ENCODE results near the gene SLC34A3.
"Not testable (repeated sequence)": the region's sequence is repeated elsewhere in the genome, so short reads cannot be mapped to it uniquely, and the experiment has no call there.

Gene SLC34A3

DNA sequence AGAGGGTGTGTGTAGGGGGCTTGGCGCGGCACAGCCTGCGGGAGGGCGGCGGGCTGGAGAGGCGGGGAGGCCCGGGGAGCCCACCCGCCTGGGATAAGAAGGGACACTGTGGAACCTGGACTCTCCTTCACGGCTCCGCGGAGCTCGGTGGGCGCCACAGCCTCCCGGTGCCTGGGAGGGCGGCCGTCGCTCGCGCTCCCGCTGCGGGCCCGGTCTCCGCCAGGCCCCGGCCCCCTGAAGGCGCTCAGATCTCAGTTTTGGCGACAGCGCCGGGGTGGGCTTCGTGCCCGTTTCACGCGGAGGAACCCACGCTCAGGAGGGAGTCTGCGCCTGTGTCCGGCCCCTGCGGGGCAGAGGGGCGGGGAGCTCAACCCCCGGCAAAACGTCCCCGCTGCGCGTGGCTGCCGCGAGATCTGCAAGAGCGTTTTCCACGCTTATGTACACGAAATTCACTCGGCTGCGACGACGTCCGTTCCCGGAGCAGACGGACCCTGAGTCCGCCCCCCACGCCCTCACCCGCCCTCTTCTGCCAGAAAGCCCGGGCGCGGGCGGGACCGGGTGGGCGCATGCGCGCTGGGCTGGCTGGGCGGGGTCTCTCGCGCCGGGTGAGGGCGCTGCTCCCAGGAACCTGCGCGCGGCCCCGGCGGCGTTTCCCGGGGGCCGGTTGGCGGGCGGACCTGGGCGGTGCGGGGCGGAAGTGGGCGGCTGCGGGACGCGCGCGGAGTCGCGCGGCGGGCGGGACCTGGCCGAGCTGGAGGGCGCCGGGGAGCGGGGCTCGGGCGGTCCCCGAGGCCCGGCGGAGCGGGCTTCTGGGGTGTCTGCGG is 24.1 kb downstream of the SLC34A3 start, which contains the start of gene NELFB:
TSS of gene NELFB (plus strand) at position 704 of the 824 bp plus-strand sequence.
- TF ChIP-seq POLR2AphosphoS5 (IDR thresholded peaks at IDR 0.05; ENCODE audit: low read depth, low read length) (0 out of 2 replicates have a peak, but pooled peaks have one; percentile 33), TAF1 (IDR thresholded peaks at IDR 0.05; ENCODE audit: low read depth, low read length) (no peak), PAX5 (IDR thresholded peaks at IDR 0.05; ENCODE audit: insufficient read depth, low read length, severe bottlenecking) (peak; percentile 72)
- DNase-seq (ENCODE audit: insufficient read length, low spot score) (peak; percentile 100), FAIRE-seq (peak; percentile 98)

DNA sequence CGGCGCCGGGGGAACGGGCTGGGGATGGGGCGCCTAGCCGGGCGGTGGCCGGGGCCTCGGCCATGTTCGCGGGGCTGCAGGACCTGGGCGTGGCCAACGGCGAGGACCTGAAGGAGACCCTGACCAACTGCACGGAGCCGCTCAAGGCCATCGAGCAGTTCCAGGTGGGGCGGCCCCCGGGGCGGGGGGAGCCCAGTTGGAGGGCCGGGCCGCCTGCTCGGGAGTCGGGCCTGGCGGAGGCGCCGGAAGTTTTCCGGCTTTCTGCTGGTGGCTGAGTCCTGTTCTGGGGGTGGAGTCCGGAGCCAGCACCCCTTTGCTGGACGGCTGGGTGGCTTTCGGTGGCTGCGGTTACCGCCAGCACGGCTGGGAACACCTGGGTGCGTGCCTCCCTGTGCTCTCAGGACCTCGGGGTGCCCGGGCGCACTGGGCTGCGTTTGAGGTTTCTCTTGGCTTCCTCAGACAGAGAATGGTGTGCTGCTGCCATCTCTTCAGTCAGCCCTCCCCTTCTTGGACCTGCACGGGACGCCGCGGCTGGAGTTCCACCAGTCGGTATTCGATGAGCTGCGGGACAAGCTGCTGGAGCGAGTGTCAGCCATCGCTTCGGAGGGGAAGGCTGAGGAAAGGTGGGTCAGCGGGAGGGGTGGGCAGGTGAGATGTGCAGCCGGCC is 24.9 kb downstream of the SLC34A3 start:
- peak; percentile 62 for FAIRE-seq
- DNase-seq (ENCODE audit: insufficient read length, low spot score), result no peak

DNA sequence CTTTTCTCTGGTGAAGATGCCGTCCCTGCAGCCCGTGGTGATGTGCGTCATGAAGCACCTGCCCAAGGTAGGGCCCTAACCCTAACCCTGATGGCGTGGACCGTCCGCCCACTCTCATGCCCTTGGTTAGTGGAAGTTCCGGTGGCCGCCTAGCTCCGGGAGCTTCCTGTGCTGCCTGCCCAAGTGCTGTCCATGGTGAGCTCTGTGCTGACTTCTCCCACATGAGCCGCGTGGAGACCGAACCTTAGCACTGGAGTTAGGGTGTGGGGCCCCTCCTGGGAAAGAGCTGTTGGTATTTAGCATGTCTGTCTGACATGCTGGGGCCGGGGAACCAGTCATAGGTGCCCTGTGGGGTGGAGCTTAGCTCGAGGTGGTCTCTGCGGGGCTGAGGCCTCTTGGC is 25.7 kb downstream of the SLC34A3 start:
- FAIRE-seq (no peak), DNase-seq (ENCODE audit: insufficient read length, low spot score) (no peak)
- TF ChIP-seq PAX5 (IDR thresholded peaks at IDR 0.05; ENCODE audit: insufficient read depth, low read length, severe bottlenecking) (no peak), SPI1 (IDR thresholded peaks at IDR 0.05; ENCODE audit: low read depth, low read length) (no peak), POU2F2 (IDR thresholded peaks at IDR 0.05; ENCODE audit: low read depth, low read length) (no peak), POLR2A (IDR thresholded peaks at IDR 0.05; ENCODE audit: low read depth, low read length) (no peak), POLR2AphosphoS5 (IDR thresholded peaks at IDR 0.05; ENCODE audit: low read depth, low read length) (no peak), TAF1 (IDR thresholded peaks at IDR 0.05; ENCODE audit: low read depth, low read length) (no peak)

More for the DNA sequence above, 24.9 kb downstream of the SLC34A3 start:
- TF ChIP-seq POU2F2 (IDR thresholded peaks at IDR 0.05; ENCODE audit: low read depth, low read length) (no peak), POLR2AphosphoS5 (IDR thresholded peaks at IDR 0.05; ENCODE audit: low read depth, low read length) (no peak), PAX5 (IDR thresholded peaks at IDR 0.05; ENCODE audit: insufficient read depth, low read length, severe bottlenecking) (no peak), SPI1 (IDR thresholded peaks at IDR 0.05; ENCODE audit: low read depth, low read length) (no peak), POLR2A (IDR thresholded peaks at IDR 0.05; ENCODE audit: low read depth, low read length) (no peak), TAF1 (IDR thresholded peaks at IDR 0.05; ENCODE audit: low read depth, low read length) (no peak)

DNA sequence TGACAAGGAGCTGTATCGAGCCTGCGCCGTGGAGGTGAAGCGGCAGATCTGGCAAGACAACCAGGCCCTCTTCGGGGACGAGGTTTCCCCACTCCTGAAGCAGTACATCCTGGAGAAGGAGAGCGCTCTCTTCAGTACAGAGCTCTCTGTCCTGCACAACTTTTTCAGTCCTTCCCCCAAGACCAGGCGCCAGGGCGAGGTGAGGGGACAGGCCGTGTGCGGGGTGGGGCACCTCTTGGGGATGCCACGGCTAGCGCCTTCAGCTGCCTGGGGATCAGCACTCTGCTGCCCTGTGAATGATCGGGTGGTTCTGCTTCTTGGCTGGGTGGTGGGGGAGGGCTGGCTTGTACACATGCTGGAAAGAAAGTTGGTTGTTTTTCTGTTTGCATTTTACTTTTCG is 26.2 kb downstream of the SLC34A3 start:
- FAIRE-seq (no peak), DNase-seq (ENCODE audit: insufficient read length, low spot score) (no peak)

DNA sequence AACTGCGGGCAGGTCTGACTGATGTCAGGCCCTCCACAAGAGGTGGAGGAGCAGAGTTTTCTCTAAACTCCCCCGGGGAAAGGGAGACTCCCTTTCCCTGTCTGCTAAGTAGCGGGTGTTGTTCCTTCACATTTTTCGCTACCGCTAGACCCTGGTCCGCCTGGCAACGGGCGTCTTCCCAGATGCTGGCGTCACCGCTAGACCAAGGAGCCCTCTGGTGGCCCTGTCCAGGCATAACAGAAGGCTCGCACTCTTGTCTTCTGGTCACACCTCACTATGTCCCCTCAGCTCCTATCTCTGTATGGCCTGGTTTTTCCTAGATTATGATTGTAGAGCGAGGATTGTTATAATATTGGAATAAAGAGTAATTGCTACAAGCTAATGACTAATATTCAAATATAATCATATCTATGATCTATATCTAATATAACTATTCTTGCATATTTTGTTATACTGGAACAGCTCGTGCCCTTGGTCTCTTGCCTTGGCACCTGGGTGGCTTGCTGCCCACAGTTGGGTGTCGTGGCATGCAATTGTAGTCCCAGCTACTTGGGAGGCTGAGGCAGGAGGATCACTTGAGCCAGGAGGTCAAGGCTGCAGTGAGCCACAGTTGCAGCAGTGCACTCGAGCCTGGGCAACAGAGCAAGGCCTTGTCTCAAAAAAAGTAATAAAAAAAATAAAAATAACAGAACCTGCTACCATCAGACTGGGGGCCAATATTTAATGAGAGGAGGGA is 31.6 kb downstream of the SLC34A3 start:
- not testable (repeated sequence) for DNase-seq (ENCODE audit: insufficient read length, low spot score)
- FAIRE-seq, result peak; percentile 40

More for the DNA sequence above, 26.2 kb downstream of the SLC34A3 start:
- TF ChIP-seq TAF1 (IDR thresholded peaks at IDR 0.05; ENCODE audit: low read depth, low read length), result no peak
- TF ChIP-seq PAX5 (IDR thresholded peaks at IDR 0.05; ENCODE audit: insufficient read depth, low read length, severe bottlenecking), result no peak
- TF ChIP-seq SPI1 (IDR thresholded peaks at IDR 0.05; ENCODE audit: low read depth, low read length), result no peak
- TF ChIP-seq POLR2A (IDR thresholded peaks at IDR 0.05; ENCODE audit: low read depth, low read length), result no peak
- TF ChIP-seq POLR2AphosphoS5 (IDR thresholded peaks at IDR 0.05; ENCODE audit: low read depth, low read length), result no peak
- TF ChIP-seq POU2F2 (IDR thresholded peaks at IDR 0.05; ENCODE audit: low read depth, low read length), result no peak

DNA sequence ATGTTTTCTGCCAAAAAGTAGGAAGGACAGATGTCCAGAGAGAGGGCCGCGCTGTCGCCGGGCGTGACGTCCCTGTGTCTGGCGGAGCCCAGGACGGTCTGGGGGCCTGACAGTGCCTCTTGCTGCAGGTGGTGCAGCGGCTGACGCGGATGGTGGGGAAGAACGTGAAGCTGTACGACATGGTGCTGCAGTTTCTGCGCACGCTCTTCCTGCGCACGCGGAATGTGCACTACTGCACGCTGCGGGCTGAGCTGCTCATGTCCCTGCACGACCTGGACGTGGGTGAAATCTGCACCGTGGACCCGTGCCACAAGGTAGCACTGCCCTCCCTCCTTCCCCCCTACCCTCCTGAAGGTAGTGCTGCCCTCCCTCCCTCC is 32.2 kb downstream of the SLC34A3 start:
- no peak for DNase-seq (ENCODE audit: insufficient read length, low spot score)
- FAIRE-seq, result no peak
- no peak for TF ChIP-seq POU2F2 (IDR thresholded peaks at IDR 0.05; ENCODE audit: low read depth, low read length)
- no peak for TF ChIP-seq POLR2AphosphoS5 (IDR thresholded peaks at IDR 0.05; ENCODE audit: low read depth, low read length)

DNA sequence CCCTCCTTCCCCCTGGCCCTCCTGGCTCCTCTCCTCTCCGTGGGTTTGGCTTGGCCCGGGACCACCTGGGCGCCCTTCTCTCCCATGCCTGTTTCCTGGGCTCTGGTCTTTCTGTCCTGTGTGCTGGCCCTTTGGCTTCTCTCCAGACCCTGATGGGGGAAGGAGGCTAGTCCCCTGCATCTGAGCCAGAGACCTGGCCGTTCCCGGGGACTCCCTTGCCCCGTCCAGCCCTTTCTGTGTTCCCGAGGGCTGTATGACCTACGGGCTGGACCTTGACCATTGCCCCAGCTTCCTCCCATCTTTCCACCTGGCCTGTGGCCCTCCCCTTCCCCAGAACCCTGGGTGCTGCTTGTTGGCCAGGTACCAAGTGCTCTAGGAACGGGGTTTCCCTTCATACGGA is 32.8 kb downstream of the SLC34A3 start:
- no peak for TF ChIP-seq POLR2AphosphoS5 (IDR thresholded peaks at IDR 0.05; ENCODE audit: low read depth, low read length)
- TF ChIP-seq PAX5 (IDR thresholded peaks at IDR 0.05; ENCODE audit: insufficient read depth, low read length, severe bottlenecking), result no peak
- no peak for TF ChIP-seq TAF1 (IDR thresholded peaks at IDR 0.05; ENCODE audit: low read depth, low read length)
- no peak for TF ChIP-seq POU2F2 (IDR thresholded peaks at IDR 0.05; ENCODE audit: low read depth, low read length)
- TF ChIP-seq POLR2A (IDR thresholded peaks at IDR 0.05; ENCODE audit: low read depth, low read length), result no peak
- TF ChIP-seq SPI1 (IDR thresholded peaks at IDR 0.05; ENCODE audit: low read depth, low read length), result no peak
- DNase-seq (ENCODE audit: insufficient read length, low spot score), result no peak
- no peak for FAIRE-seq

DNA sequence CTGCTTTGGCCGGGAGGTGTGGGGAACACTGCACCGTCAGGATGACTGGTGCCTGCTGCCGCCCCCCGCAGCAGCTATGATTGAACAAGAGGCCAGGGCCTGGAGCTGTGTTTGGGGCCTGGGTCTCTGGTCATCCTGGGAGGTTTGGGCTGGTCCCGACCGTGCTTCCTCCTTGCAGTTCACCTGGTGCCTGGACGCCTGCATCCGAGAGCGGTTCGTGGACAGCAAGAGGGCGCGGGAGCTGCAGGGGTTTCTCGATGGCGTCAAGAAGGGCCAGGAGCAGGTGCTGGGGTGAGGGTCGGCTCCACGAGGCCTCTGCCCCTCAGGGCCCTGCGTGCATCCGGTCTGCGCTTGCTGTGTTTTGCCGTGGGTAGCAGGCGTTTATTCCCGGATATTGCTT is 33.4 kb downstream of the SLC34A3 start:
- FAIRE-seq (no peak), DNase-seq (ENCODE audit: insufficient read length, low spot score) (no peak)
- no peak for TF ChIP-seq PAX5 (IDR thresholded peaks at IDR 0.05; ENCODE audit: insufficient read depth, low read length, severe bottlenecking)
- no peak for TF ChIP-seq POLR2AphosphoS5 (IDR thresholded peaks at IDR 0.05; ENCODE audit: low read depth, low read length)
- TF ChIP-seq TAF1 (IDR thresholded peaks at IDR 0.05; ENCODE audit: low read depth, low read length), result no peak
- TF ChIP-seq POU2F2 (IDR thresholded peaks at IDR 0.05; ENCODE audit: low read depth, low read length), result no peak
- TF ChIP-seq SPI1 (IDR thresholded peaks at IDR 0.05; ENCODE audit: low read depth, low read length), result no peak
- TF ChIP-seq POLR2A (IDR thresholded peaks at IDR 0.05; ENCODE audit: low read depth, low read length), result no peak

DNA sequence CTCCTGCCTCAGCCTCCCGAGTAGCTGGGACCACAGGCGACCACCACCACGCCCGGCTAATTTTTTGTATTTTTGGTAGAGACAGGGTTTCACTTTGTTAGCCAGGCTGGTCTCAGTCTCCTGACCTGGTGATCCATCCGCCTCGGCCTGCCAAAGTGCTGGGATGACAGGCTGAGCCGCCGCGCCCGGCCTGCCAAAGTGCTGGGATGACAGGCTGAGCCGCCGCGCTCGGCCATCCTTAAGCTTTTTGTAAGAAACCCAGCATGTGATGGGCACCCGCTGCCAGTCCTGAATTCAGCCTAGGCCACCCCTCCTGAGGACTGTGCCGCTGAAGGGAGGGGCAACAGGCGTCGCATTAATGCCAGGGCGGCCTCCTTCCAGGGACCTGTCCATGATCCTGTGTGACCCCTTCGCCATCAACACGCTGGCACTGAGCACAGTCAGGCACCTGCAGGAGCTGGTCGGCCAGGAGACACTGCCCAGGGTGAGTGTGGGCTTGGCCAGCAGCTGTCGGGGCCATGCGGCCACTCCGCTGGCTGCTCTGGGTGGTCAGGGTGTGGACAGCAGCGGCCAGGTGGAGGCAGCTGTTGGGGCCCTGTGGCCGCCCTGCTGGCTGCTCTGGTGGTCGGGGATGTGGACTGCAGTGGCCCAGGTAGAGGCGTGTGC is 34.9 kb downstream of the SLC34A3 start:
- no peak for DNase-seq (ENCODE audit: insufficient read length, low spot score)
- FAIRE-seq, result no peak
- TF ChIP-seq PAX5 (IDR thresholded peaks at IDR 0.05; ENCODE audit: insufficient read depth, low read length, severe bottlenecking) (no peak), POLR2A (IDR thresholded peaks at IDR 0.05; ENCODE audit: low read depth, low read length) (no peak), SPI1 (IDR thresholded peaks at IDR 0.05; ENCODE audit: low read depth, low read length) (no peak), POLR2AphosphoS5 (IDR thresholded peaks at IDR 0.05; ENCODE audit: low read depth, low read length) (no peak), POU2F2 (IDR thresholded peaks at IDR 0.05; ENCODE audit: low read depth, low read length) (no peak), TAF1 (IDR thresholded peaks at IDR 0.05; ENCODE audit: low read depth, low read length) (no peak)

Measured in GM12891 (cell line).